Right renal pelvis (tissue), 4 donors: Measurements from ENCODE around the gene DCAF17. TPM values are rescaled to one million over a fixed set of nuclear protein-coding genes. Genes with fewer than 3 reads are reported as not detected.
"Not testable (repeated sequence)": the region's sequence is repeated elsewhere in the genome, so short reads cannot be mapped to it uniquely, and the experiment has no call there.

Experiments used
- DNase-seq, 4 donors: peaks; one replicate each; pipeline ENCODE4 v3.0.0-alpha.2; 2013; ENCODE audit warnings: low read depth in 4 of 4, low spot score in 3 of 4, missing footprints in 1 of 4
- polyA plus RNA-seq, 4 donors: library from polyadenylated mRNA; unstranded; fragments of 120-200 nt; gene quantifications; one replicate each; pipeline ENCODE4 v1.2.1, GENCODE V29; 2013; ENCODE audit not compliant: insufficient read length in 4 of 4

Gene DCAF17
- polyA plus RNA-seq, 4 donors: 21.6 to 30.4 (median 28.4) TPM

DNA sequence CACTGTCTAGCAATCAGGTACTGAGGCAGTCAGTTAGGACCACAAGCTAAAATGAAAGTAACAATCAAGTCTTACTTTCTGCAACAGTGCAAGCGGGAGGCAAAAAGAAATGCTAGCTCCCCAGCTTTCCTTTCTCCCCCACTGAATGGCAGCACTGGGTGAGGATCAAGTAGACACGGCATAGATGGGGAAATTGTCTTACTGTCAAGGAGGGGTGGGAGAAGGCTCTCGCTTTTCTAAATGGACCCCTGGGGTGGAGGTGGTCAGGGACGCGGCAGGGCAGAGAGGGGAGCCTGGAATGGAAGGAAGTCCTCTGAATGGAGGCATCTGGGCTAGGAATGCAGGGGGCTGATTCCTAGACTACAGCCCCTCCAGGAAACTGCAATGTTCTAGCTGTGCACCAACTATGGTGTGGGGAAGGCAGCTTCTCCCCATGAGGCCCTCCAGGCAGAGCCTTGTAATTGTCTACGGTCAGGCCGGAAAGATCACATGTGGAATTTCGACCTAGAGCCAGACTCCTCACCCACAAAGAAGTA, 24.5 kb upstream of the DCAF17 start:
- no peak for DNase-seq

DNA sequence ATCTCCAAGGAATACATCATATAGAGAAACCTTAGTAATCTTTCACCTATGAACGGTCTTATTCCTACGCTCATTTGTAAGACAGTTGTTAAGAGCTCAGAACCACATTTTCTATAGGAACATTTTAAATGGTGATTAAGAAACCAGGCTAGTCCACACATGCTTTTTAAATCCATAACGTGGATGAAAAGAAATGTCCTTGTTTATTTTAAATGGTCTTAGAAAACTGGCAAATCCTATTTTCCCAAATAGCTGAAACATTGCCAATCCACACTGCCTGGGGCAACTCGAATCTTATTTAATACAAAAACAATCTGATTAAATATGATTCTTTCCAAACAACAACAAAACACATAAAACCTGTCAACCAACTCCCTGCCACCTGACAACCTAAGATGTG, 23.9 kb upstream of the DCAF17 start:
- DNase-seq: no peak

DNA sequence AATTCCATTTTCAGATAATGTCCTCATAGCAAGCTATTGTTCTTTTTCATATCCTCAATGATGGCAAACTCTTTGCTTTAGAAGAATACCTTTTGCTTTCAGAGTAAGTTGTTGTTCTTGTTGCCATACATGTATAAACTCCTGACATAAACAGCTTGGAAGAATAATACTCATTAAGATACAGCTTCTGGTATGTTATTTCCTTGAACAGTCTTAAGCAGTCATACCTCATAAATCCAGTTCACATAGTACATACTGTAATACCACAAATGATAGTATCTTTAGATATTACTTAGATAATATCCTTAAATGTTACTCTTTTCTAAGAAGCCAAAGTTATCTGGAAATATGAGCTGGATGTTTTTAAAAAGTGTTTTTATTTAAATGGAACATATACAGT, 23.4 kb upstream of the DCAF17 start:
- DNase-seq: no peak

DNA sequence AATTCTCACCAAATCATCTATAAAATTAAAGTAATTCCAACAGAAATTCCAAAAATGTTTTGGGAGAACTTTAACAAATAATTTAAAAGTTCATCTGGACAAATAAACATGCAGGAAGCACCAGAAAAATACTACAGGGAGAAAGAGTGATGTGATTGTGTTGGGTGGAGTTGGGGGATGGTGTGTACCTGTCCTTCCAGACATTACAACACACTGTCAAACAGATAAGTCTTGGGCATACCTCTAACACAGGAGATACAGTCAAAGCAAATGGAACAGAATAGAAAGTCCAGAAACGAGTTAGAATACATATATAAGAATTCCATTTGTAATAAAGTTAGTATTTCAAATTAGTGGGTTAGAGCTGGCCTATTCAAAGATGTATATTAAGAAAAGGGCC, 22.8 kb upstream of the DCAF17 start:
- no peak for DNase-seq

DNA sequence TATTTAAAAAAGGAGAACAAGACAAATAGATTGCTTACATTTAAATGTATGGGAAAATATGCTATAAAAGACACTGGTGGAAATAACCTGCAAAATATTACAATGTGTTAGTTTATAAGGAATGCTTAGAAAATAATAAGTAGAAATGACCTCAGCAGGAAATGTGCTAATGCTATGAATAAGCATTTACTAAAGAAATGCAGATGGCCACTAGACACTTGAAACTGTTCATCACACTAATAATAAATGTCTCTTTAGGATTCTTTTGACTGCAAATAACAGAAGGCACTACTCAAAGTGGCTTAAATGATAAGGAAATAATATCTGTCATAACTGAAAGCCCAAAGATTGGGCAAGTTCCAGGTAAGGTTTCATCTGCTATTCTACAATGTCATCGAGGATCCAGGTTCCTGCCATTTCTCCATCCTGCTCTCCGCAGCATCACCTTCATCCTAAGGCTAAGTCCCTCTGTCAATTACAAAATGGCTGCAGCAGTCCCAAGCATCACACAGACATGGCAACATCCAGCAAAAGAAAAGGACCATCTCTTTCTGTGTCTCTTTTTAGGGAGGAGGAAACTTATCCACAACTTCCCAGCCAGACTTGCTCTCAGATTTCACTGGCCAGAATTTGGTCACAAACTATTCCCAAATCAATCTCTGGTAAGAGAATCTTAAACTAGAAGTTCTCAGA, 22.1 kb upstream of the DCAF17 start:
- DNase-seq: no peak

DNA sequence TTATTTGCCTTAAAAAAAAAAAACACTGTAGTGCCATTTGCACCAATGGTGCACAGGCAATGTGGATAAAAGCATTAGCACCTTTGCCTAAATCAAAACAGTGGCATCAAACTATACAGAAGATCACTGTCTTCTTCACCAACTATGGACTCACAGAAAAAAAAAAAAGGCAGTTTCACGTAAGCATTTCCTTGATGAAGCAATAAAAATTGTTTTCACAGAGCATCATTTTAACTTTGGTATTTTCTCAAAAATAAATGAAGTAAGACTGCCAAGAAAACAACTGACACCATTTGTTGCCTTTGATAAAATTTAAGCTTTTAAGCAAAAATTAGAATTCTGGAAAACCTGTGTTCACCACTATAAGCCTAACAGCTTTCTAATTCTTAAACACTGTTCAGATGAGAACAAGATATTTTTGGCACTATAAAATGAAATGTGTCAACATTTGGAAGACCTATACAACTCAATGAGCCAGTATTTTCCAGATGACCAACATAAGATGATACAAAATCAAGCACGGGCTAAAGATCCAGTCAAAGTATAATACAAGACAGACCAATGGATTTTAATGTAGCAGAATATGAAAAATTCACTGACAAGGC, 21.4 kb upstream of the DCAF17 start:
- DNase-seq: no peak

DNA sequence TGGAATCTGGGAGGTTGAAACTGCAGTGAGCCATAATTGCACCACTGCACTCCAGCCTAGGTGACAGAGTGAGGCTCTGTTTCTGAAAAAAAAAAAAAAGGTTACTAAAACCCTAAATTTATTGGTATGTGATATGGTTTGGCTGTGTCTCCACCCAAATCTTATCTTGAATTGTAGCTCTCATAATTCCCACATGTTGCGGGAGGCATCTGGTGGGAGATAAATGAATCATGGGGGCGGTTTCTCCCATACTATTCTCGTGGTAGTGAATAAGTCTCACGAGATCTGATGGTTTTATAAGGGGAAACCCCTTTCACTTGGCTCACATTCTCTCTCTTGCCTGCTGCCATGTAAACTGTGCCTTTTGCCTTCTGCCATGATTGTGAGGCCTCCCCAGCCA, 19.4 kb upstream of the DCAF17 start:
- not testable (repeated sequence) for DNase-seq

DNA sequence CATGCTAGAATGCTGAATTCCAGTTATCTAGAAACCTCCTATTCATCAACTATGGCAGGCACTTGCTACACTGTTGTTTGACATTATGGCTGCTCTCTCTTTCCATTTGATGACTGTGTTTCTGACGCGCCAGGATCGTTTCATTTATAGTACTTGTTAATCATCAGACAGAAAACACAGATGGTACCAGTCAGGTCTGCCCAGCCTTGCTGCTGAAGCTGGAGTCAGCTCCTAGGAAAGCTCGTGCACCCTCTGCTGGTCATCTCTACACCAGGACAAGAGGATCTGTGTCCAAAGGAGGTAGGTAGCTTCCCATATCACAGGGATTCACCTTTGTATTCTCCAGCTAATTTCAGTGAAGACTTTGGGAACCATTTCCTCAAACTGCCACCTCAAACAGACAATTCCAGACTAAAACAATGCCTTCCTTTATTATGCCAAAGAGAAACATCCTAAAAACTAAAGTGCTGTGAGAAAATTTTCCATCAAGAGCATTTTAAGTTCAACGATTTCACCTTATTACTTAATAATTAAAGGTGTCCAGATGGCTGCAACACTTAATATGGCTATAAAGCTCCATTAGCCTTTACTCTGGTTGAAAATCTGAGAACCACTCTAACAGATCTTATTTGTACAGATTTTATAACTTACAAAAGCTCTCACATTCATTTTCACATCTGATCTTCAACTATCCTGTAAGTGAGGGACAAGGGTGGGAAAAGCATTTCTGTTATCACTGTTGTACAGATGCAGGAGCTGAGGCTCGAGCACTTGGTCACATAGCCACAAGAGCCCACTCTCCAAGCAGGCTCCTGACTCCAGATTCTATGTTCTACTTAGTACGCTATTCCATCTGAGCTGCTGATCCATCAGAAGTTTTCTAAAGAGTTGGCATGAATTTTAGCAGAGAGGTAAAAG, 17.8 kb upstream of the DCAF17 start:
- peak; percentile 75 to 87 (median 82) for DNase-seq

DNA sequence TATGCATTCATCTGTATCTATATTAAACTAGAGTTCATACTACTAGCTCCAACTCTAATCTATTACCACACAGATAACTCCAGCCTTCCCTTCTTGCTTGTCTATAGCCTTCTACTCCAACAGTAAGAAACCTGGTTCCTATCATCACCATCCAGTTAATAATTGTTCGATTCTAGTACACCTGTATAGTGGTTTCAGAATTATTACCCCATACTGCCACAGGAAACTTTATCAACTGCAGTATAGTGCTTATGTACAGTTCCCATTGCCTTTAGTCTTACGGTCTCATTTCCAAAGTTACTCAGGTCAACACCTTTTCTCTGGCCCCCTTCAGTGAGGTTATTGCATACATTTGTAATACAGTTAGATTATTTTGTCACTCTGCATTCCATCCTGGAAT, 14.7 kb upstream of the DCAF17 start:
- DNase-seq: no peak

DNA sequence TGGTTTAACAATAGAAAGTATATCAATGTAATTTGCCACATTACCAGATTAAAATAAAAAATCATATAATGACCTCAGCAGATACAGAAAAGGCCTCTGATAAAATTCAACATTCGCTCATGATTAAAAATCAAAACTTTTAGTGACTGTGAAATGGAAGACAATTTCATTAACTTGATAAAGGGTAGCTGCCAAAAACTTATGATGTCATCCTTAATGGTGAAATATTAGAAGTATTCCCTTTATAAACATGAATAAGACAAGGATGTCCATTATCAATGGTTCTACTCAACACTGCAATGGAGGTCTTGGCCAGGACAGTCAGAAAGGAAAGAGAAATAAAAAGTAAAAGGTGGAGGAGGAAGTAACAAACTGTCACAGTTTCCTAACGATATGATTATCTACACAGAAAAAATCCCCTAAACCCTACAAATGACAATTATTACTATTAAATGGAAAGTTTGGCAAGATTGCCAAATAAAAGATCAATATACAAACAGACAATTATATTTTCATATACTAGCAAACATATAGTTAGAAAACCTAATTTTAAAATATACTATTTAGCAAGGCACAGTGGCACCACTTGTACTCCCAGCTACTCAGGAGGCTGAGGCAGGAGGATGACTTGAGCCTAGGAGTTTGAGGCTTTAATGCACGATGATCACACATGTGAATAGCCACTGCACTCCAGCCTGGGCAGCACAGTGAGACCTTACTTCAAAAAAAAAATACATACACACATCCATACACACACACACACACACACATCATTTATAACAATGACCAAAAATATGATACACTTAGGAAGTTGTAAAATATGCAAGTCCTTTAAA, 13.1 kb upstream of the DCAF17 start:
- DNase-seq: no peak

DNA sequence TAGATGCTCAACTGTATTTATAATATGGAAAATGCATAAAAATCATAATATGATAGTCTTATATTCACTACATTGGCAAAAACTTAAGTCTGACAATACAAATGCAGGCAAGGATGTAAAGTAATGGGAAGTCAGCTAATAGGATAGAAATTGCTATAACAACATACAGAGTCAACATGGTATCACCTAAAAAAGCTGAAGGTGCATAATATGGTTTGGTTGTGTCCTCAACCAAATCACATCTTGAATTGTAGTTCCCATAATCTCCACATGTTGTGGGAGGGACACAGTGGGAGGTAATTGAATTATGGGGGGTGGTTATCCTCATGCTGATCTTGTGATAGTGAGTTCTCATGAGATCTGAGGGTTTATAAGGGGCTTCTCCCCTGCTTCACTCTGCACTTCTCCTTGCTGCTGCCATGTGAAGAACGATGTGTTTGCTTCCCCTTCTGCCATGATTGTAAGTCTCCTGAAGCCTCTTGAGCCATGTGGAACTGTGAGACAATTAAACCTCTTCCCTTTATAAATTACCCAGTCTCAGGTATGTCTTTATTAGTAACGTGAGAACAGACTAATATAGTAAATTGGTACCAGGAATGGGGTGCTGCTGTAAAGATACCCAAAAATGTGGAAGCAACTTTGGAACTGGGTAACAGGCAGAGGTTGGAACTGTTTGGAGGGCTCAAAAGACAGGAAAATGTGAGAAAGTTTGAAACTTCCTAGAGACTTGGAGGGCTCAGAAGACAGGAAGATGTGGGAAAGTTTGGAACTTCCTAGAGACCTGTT, 11.1 kb upstream of the DCAF17 start:
- not testable (repeated sequence) for DNase-seq

DNA sequence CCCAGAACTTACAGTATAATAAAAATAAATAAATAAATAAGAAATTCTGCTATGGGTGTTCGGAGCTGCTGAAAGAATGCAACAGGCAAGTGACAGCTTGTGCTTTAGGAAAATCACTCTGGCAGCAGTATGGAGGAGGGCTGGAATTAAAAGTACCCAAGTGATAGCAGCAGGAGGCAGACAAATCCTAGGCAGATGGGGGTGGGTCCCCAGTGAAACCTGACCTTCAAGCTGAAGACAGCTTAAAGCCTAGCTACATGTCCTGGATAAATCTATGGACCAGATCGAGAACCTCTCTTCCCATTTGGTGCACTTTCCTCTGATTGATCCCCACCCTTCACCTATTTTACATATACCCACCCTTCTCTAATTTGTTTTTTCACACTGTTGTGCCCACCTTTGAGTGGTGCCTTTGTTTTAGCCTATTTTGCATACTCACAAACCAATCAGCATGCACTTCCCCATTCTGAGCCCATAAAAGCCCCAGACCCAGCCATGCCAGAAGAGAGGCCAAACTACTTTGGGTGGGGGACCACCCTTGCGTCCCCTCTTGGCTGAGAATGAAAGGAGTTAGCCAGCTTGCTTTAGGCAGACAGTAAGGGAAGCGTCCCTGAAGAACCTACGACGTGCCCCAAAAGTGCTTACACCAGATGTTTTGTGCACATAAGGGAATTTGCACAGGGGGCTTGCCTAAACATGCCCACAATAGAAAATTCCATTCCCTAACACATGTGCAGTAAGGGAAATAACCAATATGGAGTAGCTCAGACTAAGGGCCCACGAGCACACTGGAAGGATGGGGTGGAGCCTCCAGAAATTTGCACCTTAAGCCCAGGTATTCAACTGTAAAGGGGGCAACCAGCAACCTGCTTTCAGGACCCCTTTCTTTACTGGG, 3.3 kb upstream of the DCAF17 start:
- no peak for DNase-seq

DNA sequence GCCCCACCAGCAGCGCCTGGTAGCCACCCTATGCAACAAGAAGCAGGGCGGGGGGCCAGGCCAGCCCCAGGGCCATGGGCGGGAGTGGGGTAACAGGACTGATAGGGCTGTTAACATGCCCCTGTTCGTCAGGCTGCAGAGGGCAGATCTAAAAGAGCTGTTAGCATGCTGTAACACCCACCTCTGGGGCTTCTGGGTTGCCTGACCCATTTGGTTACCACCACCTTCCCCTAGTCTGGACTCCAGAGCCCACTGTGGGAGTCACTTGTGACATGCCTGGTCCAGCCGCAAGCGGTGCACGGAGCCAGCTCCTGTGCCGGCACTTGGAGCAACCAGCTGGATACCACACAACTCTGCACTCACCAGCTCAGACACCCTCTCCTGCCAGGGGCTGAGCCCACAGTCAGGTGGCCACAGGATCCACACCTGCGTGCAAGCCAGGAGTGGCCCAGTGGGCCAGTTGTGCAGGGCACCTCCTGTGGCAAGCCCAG, 2.3 kb upstream of the DCAF17 start:
- DNase-seq: no peak

DNA sequence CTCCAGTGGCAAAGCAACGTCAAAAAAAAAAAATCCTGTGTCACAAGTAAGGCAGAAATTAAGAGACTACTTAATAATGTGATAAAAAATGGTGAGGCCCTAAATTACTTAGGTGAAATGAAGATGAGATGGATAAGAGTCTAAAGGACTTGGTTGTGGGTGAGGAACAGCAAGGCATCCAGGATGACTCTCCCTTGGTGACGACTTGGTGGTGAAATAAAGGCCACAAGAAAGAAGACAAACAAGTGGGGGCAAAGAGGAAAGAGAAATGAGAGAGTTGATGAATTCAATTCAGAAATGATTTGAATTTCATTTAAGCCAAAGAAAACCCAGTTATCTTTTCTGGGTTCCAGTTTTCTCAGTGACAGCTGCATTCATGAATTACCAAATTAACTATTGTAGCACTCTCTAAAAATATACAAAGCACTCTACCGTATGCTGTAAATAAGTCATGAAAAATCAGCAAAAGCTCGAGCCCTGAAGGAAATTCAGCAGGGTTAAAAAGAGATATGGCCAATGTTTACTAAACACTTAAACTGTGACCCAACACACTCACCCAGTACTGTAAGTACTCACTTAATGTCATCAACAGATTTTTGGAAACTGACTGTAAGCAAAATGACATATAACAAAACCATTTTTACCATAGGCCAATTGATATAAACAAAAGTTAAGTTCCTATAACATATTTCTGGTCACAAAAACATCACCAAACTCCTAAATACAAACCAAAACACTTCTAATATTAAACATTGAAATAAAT, 1.6 kb upstream of the DCAF17 start:
- DNase-seq: no peak

DNA sequence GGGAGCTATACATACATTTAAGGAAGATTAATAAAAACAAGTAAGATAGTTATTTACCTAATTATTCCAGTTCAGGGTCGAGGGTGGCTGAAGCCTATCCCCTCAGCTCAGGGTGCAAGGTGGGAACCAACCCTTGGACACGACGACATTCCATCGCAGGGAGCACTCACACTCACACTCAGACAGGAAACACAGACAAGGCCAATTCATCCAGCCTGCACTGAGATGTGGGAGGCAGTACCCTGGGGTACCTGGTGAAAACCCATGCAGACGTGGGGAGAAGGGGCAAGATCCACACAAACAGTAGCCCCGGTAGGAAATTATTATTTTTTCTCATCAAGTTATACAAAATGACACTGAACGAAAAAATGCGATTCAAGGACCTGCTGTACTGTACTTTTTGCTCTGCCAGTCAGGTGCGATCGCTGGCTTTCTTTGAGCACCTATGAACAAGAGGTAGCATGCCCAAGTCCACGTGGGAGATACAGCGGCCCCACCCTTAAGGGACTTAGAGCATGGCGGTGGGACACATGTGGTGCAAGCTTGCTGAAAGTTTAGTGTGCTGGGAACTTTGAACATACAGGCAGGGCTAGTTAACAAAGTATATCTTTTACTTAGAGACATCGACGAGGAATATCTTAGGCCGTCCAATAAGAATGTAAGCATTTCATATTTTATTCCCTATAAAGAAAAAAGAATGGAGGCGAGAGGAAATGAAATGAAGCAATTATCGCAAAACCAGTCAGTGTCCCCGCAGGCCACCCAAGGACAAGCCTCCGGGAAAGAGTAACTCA, 860 bp upstream of the DCAF17 start:
- no peak for DNase-seq

DNA sequence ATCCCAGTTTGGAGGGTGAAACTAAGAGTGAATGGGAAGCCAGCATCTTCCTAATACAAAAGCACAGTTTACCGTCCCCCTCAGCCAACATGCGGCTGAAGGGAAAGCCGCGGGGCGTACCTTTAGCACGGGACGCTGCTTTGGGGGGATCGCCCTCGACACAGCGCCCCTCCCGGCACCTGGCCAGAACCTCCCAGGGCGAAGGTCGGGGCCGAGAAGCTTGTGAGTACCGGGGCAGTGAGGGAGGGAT, 338 bp upstream of the DCAF17 start, which contains the start of gene METTL8:
METTL8 (minus strand) TSS at position 228 of the 250 bp plus-strand sequence. CDS start 41,805 bp downstream, outside the sequence.
- DNase-seq: no peak

DNA sequence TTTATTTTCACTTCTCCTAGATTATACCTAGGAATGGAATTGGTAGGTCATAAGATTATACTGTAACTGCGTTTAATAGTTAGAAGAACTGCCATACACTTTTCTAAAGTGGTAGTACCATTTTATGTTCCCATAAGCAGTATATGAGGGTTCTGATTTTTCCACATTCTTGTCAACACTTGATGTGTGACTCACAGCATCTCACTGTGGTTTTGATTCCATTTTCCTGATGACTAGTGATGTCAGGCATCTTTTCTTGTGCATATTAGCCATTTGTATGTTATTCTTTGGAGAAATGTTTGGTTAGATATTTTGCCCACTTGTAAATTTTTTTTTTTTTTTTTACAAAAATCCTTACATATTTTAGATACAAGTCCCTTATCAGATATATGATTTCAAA, 2.3 kb downstream of the DCAF17 start:
- DNase-seq: no peak
